HPDE6-E6E7 (cell line): ENCODE data around the gene TTC32.
"Not testable (repeated sequence)": the region's sequence is repeated elsewhere in the genome, so short reads cannot be mapped to it uniquely, and the experiment has no call there.

Source experiments
- DNase-seq: peaks from one replicate; pipeline ENCODE4 v3.0.0; 2011; ENCODE audit warnings: missing footprints; ENCODE audit errors: extremely low spot score

Gene TTC32

GRCh38 chr2:19899985-19900930, 1.5 kb downstream of the TTC32 start:
- no peak for DNase-seq

- DNase-seq = no peak
Observed at GRCh38 chr2:19898592-19899329, 3.0 kb downstream of the TTC32 start.

- DNase-seq = no peak
Observed at GRCh38 chr2:19897623-19898245, 4.0 kb downstream of the TTC32 start.

GRCh38 chr2:19895535-19895934, 6.2 kb downstream of the TTC32 start:
- no peak for DNase-seq

GRCh38 chr2:19894134-19894792, 7.5 kb downstream of the TTC32 start:
- DNase-seq = no peak

GRCh38 chr2:19893520-19894133, 8.2 kb downstream of the TTC32 start:
- DNase-seq = no peak

GRCh38 chr2:19891971-19892370, 9.8 kb downstream of the TTC32 start:
- not testable (repeated sequence) for DNase-seq

GRCh38 chr2:19890104-19890503, 11.7 kb downstream of the TTC32 start:
- no peak for DNase-seq

GRCh38 chr2:19888831-19889230, 13.0 kb downstream of the TTC32 start:
- no peak for DNase-seq

- no peak for DNase-seq
Observed at GRCh38 chr2:19887510-19887909, 14.3 kb downstream of the TTC32 start.

- DNase-seq = no peak
Observed at GRCh38 chr2:19886261-19886660, 15.5 kb downstream of the TTC32 start.

GRCh38 chr2:19885791-19886190, 16.0 kb downstream of the TTC32 start:
- no peak for DNase-seq

- no peak for DNase-seq
Observed at GRCh38 chr2:19883971-19884720, 17.6 kb downstream of the TTC32 start.

GRCh38 chr2:19883486-19883885, 18.3 kb downstream of the TTC32 start:
- no peak for DNase-seq

- DNase-seq = no peak
Observed at GRCh38 chr2:19882286-19882685, 19.5 kb downstream of the TTC32 start.

- DNase-seq = no peak
Observed at GRCh38 chr2:19881908-19882265, 19.9 kb downstream of the TTC32 start.

GRCh38 chr2:19881221-19881907, 20.4 kb downstream of the TTC32 start:
- DNase-seq = no peak

GRCh38 chr2:19880191-19880590, 21.6 kb downstream of the TTC32 start:
- DNase-seq = not testable (repeated sequence)

GRCh38 chr2:19879120-19879519, 22.7 kb downstream of the TTC32 start:
- no peak for DNase-seq
